Omental fat pad (tissue), 4 donors: ENCODE measurements around the gene SCP2D1. TPM values are rescaled to one million over a fixed set of nuclear protein-coding genes. Genes with fewer than 3 reads are reported as not detected.

ENCODE experiments used
- ATAC-seq: fragments of 150-250 bp; one replicate; pipeline ENCODE4 v1.9.1; 2016; ENCODE audit warnings: mild to moderate bottlenecking, moderate library complexity; ENCODE audit not compliant: low FRiP score
- DNase-seq: peaks from one replicate; pipeline ENCODE4 v3.0.0-alpha.2; 2019; ENCODE audit warnings: low spot score
- CTCF ChIP-seq, 3 donors: fragments of 450-650 bp; IDR thresholded peaks; one replicate each; pipeline ENCODE4 v1.5.1; 2016 to 2017; ENCODE audit warnings: antibody characterized with exemption in 3 of 3, mild to moderate bottlenecking in 3 of 3, moderate library complexity in 2 of 3
- total RNA-seq, 4 donors: library from RNA; depleted of rRNA; stranded (reverse); fragments of >200 nt; gene quantifications; one replicate each; pipeline ENCODE4 v1.1.0, GENCODE V29; 2016

Gene SCP2D1
- total RNA-seq, 4 donors from 2014 or later, result not detected

- DNase-seq (no peak), ATAC-seq (no peak)
- TF ChIP-seq CTCF (IDR thresholded peaks at IDR 0.05), result no peak
These were observed 19.2 kb upstream of the SCP2D1 start for GRCh38 chr20:18794428-18794787.

- no peak for TF ChIP-seq CTCF (IDR thresholded peaks at IDR 0.05)
- DNase-seq (no peak), ATAC-seq (no peak)
These were observed 18.2 kb upstream of the SCP2D1 start for GRCh38 chr20:18795366-18795765.

GRCh38 chr20:18796282-18796833 lies 17.2 kb upstream of the SCP2D1 start:
- ATAC-seq (no peak), DNase-seq (no peak)
- TF ChIP-seq CTCF (IDR thresholded peaks at IDR 0.05), result no peak

- DNase-seq (no peak), ATAC-seq (no peak)
These were observed 12.1 kb upstream of the SCP2D1 start for GRCh38 chr20:18801516-18801915.

GRCh38 chr20:18802012-18802634 lies 11.5 kb upstream of the SCP2D1 start:
- DNase-seq (no peak), ATAC-seq (no peak)
- TF ChIP-seq CTCF (IDR thresholded peaks at IDR 0.05), result no peak

More at GRCh38 chr20:18801516-18801915, 12.1 kb upstream of the SCP2D1 start:
- no peak for TF ChIP-seq CTCF (IDR thresholded peaks at IDR 0.05)

GRCh38 chr20:18805881-18806280 lies 7.7 kb upstream of the SCP2D1 start:
- ATAC-seq, result no peak
- TF ChIP-seq CTCF (IDR thresholded peaks at IDR 0.05), result no peak
- DNase-seq, result no peak

GRCh38 chr20:18808712-18809111 lies 4.9 kb upstream of the SCP2D1 start:
- TF ChIP-seq CTCF (IDR thresholded peaks at IDR 0.05), result no peak
- DNase-seq (no peak), ATAC-seq (no peak)
